HEK293 (cell line): Measurements from ENCODE around the gene SLC9A9.

Experiments used
- CTCF ChIA-PET: fragments of 350-600 bp; formaldehyde crosslinking; extraction: SDS; loops from one replicate; lab custom pipeline; 2021; ENCODE audit warnings: antibody characterized with exemption; lab: Yijun Ruan, JAX
- POLR2A ChIA-PET: fragments of 300-600 bp; formaldehyde crosslinking; extraction: SDS; loops from one replicate; lab custom pipeline; 2020; ENCODE audit warnings: antibody characterized with exemption, inconsistent platforms; lab: Yijun Ruan, JAX
- H3K27ac ChIP-seq: fragments of 200-500 bp; sonication (Bioruptor generic); 2 replicates; pipeline ENCODE4 v1.5.1; 2014; ENCODE audit warnings: low read depth, low read length, control low read depth, inconsistent platforms; ENCODE audit errors: extremely low read depth
- H3K36me3 ChIP-seq, 2 experiments: fragments of 200-500 bp in 1 of 2; sonication (Bioruptor generic) in 1 of 2; 1 replicate in 1 of 2; 2 replicates in 1 of 2; pipeline ENCODE4 v1.5.1; 2014 to 2017; ENCODE audit warnings: inconsistent platforms in 2 of 2, low read length in 2 of 2; ENCODE audit not compliant: control insufficient read depth in 2 of 2, insufficient read depth in 1 of 2
- H3K4me1 ChIP-seq: fragments of 200-500 bp; sonication (Bioruptor generic); 2 replicates; pipeline ENCODE4 v1.5.1; 2014; ENCODE audit warnings: mild to moderate bottlenecking, low read length, inconsistent platforms; ENCODE audit not compliant: control insufficient read depth, insufficient read depth
- H3K4me3 ChIP-seq: 2 replicates; pipeline ENCODE4 v1.5.1; 2011; ENCODE audit warnings: low read depth, mild to moderate bottlenecking, control low read depth, low read length, moderate library complexity
- H3K9me3 ChIP-seq: fragments of 200-500 bp; sonication (Bioruptor generic); 2 replicates; pipeline ENCODE4 v1.5.1; 2014; ENCODE audit warnings: low read depth, low read length, inconsistent platforms; ENCODE audit not compliant: control insufficient read depth, insufficient read depth
- GLIS1 ChIP-seq: fragments of 450-650 bp; formaldehyde crosslinking; IDR thresholded peaks from 2 replicates; pipeline ENCODE4 v1.5.1; 2016; ENCODE audit warnings: missing biosample characterization, missing genetic modification characterization
- KLF16 ChIP-seq: fragments of 450-650 bp; formaldehyde crosslinking; IDR thresholded peaks from 2 replicates; pipeline ENCODE4 v1.5.1; 2017; ENCODE audit warnings: missing biosample characterization, missing genetic modification characterization
- ZNF175 ChIP-seq: fragments of 450-650 bp; formaldehyde crosslinking; IDR thresholded peaks from 2 replicates; pipeline ENCODE4 v1.5.1; 2016; ENCODE audit warnings: missing biosample characterization, missing genetic modification characterization
- ZNF311 ChIP-seq: fragments of 450-650 bp; formaldehyde crosslinking; IDR thresholded peaks from 2 replicates; pipeline ENCODE4 v1.5.1; 2017; ENCODE audit warnings: missing biosample characterization, missing genetic modification characterization, borderline replicate concordance
- ZNF366 ChIP-seq: fragments of 450-650 bp; formaldehyde crosslinking; conservative IDR thresholded peaks from 2 replicates; pipeline ENCODE4 v1.5.1; 2016; ENCODE audit warnings: missing biosample characterization, missing genetic modification characterization
- ZNF560 ChIP-seq: fragments of 450-650 bp; formaldehyde crosslinking; IDR thresholded peaks from 2 replicates; pipeline ENCODE4 v1.5.1; 2017; ENCODE audit warnings: missing biosample characterization, missing genetic modification characterization, borderline replicate concordance
- ZNF585B ChIP-seq: fragments of 450-650 bp; formaldehyde crosslinking; IDR thresholded peaks from 2 replicates; pipeline ENCODE4 v1.5.1; 2016; ENCODE audit warnings: missing biosample characterization, missing genetic modification characterization
- ZNF629 ChIP-seq: fragments of 450-650 bp; formaldehyde crosslinking; IDR thresholded peaks from 2 replicates; pipeline ENCODE4 v1.5.1; 2017; ENCODE audit warnings: missing biosample characterization, missing genetic modification characterization
- ZNF747 ChIP-seq: fragments of 450-650 bp; formaldehyde crosslinking; IDR thresholded peaks from 2 replicates; pipeline ENCODE4 v1.5.1; 2016; ENCODE audit warnings: missing biosample characterization, missing genetic modification characterization
- ZNF768 ChIP-seq: fragments of 450-650 bp; formaldehyde crosslinking; IDR thresholded peaks from 2 replicates; pipeline ENCODE4 v1.5.1; 2018; ENCODE audit warnings: missing biosample characterization, mild to moderate bottlenecking, missing genetic modification characterization
- ZNF785 ChIP-seq: fragments of 450-650 bp; formaldehyde crosslinking; IDR thresholded peaks from 2 replicates; pipeline ENCODE4 v1.5.1; 2016; ENCODE audit warnings: missing biosample characterization, missing genetic modification characterization
- TF ChIP-seq, protein P1 (sequence below): fragments of 450-650 bp; formaldehyde crosslinking; IDR thresholded peaks from 2 replicates; pipeline ENCODE4 v1.5.1; 2016; ENCODE audit warnings: missing biosample characterization, missing genetic modification characterization
- TF ChIP-seq, protein P2 (sequence below): fragments of 450-650 bp; formaldehyde crosslinking; IDR thresholded peaks from 2 replicates; pipeline ENCODE4 v1.5.1; 2016; ENCODE audit warnings: missing biosample characterization, missing genetic modification characterization
- TF ChIP-seq, protein P3 (sequence below): fragments of 450-650 bp; formaldehyde crosslinking; IDR thresholded peaks from 2 replicates; pipeline ENCODE4 v1.5.1; 2016; ENCODE audit warnings: missing biosample characterization, missing genetic modification characterization

Gene SLC9A9

DNA sequence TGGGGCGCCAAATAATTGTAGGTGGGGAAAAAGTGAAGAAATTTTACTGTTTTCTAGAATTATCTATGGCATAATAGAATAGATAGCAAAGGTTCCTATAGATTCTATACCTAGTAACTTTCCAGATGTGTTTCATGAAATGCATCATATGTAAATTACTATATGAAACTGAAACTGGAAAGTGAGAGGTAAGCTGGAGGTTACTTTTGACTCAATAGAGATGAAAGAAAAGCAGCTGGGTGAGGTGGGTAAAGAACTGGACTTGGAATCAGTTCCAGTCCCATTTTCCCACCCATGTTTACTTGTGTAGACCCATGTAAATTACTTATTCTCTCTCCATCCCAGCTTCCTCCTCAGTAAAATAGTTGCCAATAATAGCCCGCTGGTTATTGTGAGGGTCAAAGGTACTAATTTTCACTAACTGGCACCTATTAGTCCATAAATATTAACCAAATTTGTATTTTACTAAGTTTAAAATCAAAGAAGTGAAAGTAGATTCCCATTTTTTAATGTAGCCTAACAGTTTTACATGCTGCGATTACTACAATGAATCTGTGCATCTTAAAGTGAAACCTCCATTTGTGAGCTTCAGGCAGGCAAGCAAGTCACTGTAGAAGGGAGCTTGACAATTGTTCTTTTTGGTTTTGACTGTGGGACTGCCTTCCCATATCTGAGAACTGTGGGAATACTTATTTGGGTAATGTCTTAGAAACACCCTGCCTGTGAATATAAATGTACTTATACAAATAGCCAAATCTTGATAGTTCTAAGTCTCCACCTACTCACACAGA, 312.1 kb downstream of the SLC9A9 start:
- no peak overlapping the region for H3K4me3 ChIP-seq
- no peaks in the 10 kb centered on the region for H3K36me3 ChIP-seq
- TF ChIP-seq ZNF768 (no peak), ZNF747 (tag by site-specific recombination) (no peak), GLIS1 (tag by site-specific recombination) (no peak)
- CTCF ChIA-PET = no interaction called here
- H3K4me1 ChIP-seq = no peaks in the 10 kb centered on the region
- H3K27ac ChIP-seq = no peak overlapping the region
- no peaks in the 10 kb centered on the region for H3K9me3 ChIP-seq
- POLR2A ChIA-PET = no interaction called here

DNA sequence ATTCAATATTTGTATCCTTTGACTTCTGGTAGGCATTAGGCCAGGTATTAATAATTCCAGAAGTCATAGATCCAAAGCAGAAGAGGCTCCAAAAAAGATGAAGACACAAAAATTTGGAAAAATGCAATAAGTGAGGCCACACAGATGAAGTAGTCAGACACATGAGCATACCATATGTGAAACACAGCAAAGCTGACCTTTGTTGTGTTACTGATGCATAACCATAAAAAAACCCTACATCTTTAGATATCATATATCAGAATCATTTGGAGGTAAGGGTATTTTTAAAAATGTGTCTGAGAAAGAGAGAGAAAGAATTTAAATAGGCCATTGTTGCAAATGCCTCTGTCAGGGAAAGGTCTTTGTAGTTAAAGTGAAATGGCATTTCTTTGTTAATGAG, 314.9 kb downstream of the SLC9A9 start:
- no peak overlapping the region for H3K27ac ChIP-seq
- ChIA-PET POLR2A (no interaction called here), CTCF (no interaction called here)
- H3K36me3 ChIP-seq = no peaks in the 10 kb centered on the region
- H3K4me3 ChIP-seq = no peak overlapping the region
- no peaks in the 10 kb centered on the region for H3K4me1 ChIP-seq
- no peaks in the 10 kb centered on the region for H3K9me3 ChIP-seq
- TF ChIP-seq, protein P1, sequence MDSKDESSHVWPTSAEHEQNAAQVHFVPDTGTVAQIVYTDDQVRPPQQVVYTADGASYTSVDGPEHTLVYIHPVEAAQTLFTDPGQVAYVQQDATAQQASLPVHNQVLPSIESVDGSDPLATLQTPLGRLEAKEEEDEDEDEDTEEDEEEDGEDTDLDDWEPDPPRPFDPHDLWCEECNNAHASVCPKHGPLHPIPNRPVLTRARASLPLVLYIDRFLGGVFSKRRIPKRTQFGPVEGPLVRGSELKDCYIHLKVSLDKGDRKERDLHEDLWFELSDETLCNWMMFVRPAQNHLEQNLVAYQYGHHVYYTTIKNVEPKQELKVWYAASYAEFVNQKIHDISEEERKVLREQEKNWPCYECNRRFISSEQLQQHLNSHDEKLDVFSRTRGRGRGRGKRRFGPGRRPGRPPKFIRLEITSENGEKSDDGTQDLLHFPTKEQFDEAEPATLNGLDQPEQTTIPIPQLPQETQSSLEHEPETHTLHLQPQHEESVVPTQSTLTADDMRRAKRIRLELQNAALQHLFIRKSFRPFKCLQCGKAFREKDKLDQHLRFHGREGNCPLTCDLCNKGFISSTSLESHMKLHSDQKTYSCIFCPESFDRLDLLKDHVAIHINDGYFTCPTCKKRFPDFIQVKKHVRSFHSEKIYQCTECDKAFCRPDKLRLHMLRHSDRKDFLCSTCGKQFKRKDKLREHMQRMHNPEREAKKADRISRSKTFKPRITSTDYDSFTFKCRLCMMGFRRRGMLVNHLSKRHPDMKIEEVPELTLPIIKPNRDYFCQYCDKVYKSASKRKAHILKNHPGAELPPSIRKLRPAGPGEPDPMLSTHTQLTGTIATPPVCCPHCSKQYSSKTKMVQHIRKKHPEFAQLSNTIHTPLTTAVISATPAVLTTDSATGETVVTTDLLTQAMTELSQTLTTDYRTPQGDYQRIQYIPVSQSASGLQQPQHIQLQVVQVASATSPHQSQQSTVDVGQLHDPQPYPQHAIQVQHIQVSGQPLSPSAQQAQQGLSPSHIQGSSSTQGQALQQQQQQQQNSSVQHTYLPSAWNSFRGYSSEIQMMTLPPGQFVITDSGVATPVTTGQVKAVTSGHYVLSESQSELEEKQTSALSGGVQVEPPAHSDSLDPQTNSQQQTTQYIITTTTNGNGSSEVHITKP (tag by site-specific recombination) = no peak
- TF ChIP-seq ZNF175 (tag by site-specific recombination) = no peak
- no peak for TF ChIP-seq ZNF311
- no peak for TF ChIP-seq ZNF366 (tag by site-specific recombination)
- no peak for TF ChIP-seq ZNF785 (tag by site-specific recombination)
- no peak for TF ChIP-seq ZNF560 (tag by site-specific recombination)
- TF ChIP-seq, protein P2, sequence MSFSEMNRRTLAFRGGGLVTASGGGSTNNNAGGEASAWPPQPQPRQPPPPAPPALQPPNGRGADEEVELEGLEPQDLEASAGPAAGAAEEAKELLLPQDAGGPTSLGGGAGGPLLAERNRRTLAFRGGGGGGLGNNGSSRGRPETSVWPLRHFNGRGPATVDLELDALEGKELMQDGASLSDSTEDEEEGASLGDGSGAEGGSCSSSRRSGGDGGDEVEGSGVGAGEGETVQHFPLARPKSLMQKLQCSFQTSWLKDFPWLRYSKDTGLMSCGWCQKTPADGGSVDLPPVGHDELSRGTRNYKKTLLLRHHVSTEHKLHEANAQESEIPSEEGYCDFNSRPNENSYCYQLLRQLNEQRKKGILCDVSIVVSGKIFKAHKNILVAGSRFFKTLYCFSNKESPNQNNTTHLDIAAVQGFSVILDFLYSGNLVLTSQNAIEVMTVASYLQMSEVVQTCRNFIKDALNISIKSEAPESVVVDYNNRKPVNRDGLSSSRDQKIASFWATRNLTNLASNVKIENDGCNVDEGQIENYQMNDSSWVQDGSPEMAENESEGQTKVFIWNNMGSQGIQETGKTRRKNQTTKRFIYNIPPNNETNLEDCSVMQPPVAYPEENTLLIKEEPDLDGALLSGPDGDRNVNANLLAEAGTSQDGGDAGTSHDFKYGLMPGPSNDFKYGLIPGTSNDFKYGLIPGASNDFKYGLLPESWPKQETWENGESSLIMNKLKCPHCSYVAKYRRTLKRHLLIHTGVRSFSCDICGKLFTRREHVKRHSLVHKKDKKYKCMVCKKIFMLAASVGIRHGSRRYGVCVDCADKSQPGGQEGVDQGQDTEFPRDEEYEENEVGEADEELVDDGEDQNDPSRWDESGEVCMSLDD (tag by site-specific recombination) = no peak
- no peak for TF ChIP-seq KLF16 (tag by site-specific recombination)
- TF ChIP-seq ZNF629 (tag by site-specific recombination) = no peak
- TF ChIP-seq, protein P3, sequence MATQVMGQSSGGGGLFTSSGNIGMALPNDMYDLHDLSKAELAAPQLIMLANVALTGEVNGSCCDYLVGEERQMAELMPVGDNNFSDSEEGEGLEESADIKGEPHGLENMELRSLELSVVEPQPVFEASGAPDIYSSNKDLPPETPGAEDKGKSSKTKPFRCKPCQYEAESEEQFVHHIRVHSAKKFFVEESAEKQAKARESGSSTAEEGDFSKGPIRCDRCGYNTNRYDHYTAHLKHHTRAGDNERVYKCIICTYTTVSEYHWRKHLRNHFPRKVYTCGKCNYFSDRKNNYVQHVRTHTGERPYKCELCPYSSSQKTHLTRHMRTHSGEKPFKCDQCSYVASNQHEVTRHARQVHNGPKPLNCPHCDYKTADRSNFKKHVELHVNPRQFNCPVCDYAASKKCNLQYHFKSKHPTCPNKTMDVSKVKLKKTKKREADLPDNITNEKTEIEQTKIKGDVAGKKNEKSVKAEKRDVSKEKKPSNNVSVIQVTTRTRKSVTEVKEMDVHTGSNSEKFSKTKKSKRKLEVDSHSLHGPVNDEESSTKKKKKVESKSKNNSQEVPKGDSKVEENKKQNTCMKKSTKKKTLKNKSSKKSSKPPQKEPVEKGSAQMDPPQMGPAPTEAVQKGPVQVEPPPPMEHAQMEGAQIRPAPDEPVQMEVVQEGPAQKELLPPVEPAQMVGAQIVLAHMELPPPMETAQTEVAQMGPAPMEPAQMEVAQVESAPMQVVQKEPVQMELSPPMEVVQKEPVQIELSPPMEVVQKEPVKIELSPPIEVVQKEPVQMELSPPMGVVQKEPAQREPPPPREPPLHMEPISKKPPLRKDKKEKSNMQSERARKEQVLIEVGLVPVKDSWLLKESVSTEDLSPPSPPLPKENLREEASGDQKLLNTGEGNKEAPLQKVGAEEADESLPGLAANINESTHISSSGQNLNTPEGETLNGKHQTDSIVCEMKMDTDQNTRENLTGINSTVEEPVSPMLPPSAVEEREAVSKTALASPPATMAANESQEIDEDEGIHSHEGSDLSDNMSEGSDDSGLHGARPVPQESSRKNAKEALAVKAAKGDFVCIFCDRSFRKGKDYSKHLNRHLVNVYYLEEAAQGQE (tag by site-specific recombination) = no peak
- TF ChIP-seq ZNF585B = no peak
- TF ChIP-seq, all 188 proteins: peak for 0
